Measurements from ENCODE around the gene ARHGAP26. TPM values are rescaled to one million over a fixed set of nuclear protein-coding genes. Genes with fewer than 3 reads are reported as not detected.

Gene ARHGAP26
- total RNA-seq, 1 donor from 2014 or later, result 42.1 TPM

DNA sequence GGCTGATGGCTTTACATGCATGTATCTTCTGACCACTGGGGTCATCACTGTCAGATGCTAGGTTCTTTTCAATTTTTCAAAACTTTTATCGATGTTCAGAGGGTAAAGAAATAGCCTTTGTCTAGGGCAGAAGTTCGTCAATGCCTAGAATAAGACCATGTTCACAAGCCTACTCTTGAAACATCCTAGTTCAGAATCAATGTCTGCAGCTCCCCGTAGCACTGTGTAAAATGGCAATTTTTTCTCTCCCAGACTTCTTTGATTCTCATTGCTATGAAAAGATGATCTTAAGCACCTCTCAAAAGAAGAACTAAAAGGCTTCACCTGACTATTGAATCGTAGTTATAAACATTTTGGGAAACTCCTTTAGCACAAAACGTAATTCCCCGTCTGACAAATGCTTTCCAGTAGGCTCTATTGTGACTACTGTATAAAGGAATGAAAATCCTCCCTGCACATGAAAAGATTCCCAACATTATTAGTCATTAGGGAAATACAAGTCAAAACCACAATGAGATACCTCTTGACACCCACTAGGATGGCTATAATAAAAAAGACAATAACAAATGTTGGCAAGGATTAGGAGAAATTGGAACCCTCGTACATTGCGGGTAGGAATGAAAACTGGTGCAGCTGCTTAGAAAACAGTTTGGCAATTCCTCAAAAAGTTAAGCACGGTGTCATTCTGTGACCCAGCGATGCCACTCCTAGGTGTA, 263.5 kb downstream of the ARHGAP26 start:
- TF ChIP-seq, protein P1, sequence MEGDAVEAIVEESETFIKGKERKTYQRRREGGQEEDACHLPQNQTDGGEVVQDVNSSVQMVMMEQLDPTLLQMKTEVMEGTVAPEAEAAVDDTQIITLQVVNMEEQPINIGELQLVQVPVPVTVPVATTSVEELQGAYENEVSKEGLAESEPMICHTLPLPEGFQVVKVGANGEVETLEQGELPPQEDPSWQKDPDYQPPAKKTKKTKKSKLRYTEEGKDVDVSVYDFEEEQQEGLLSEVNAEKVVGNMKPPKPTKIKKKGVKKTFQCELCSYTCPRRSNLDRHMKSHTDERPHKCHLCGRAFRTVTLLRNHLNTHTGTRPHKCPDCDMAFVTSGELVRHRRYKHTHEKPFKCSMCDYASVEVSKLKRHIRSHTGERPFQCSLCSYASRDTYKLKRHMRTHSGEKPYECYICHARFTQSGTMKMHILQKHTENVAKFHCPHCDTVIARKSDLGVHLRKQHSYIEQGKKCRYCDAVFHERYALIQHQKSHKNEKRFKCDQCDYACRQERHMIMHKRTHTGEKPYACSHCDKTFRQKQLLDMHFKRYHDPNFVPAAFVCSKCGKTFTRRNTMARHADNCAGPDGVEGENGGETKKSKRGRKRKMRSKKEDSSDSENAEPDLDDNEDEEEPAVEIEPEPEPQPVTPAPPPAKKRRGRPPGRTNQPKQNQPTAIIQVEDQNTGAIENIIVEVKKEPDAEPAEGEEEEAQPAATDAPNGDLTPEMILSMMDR (IDR thresholded peaks at IDR 0.05), result no peak
- H3K27ac ChIP-seq, result no peak overlapping the region
- no peaks in the 10 kb centered on the region for H3K27me3 ChIP-seq (ENCODE audit: low read depth)
- peaks cover 13% of the 10 kb centered on the region for H3K4me1 ChIP-seq
- no peaks in the 10 kb centered on the region for H3K36me3 ChIP-seq
- no peaks in the 10 kb centered on the region for H3K9me3 ChIP-seq
- DNase-seq, result no peak
- ATAC-seq, result no peak
- intact Hi-C loops (cut with DNase I), result no loop called here
- no peak overlapping the region for H3K4me3 ChIP-seq

DNA sequence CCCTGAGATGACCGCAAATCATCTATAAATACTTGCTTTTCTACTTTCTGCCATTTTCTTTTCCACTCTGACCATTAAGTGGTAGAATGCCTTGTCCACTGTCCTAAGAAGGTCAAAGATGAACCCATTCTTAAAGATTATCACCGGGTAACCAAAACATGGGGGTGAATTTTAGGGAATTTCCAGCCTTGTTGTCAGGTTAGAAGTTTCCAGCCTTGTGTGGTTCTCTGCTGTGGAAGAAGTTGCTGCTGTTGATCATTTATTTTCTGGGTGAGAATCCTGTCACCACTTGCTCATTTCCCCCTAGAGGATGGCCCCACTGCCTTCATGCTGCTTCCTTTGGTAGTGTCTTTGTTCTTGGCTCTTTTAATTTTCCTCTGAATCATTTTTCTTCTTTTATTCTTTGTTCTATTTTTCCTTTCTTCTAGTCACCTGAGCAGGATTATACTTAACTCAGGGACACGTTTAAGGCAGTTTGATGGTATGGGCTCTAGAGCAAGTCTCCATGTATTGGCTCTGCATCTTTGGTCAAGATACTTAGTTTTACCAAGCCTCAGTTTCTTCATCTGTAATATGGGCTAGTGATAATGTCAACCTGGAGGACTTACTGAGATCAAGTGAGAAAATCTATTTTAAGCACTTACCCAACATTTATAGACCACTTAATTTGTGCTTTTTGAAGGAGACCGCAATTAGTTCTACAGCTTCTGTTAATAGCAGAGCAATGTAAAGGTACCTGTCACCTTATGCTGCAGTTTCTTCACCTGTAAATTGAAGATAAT, 266.2 kb downstream of the ARHGAP26 start:
- H3K4me1 ChIP-seq, result no peaks in the 10 kb centered on the region
- DNase-seq, result no peak
- no peak for ATAC-seq
- H3K27me3 ChIP-seq (ENCODE audit: low read depth), result no peaks in the 10 kb centered on the region
- no peaks in the 10 kb centered on the region for H3K36me3 ChIP-seq
- H3K27ac ChIP-seq, result no peak overlapping the region
- H3K4me3 ChIP-seq, result no peak overlapping the region
- intact Hi-C loops (cut with DNase I), result no loop called here
- H3K9me3 ChIP-seq, result no peaks in the 10 kb centered on the region
- TF ChIP-seq, protein P1 (IDR thresholded peaks at IDR 0.05), result no peak

DNA sequence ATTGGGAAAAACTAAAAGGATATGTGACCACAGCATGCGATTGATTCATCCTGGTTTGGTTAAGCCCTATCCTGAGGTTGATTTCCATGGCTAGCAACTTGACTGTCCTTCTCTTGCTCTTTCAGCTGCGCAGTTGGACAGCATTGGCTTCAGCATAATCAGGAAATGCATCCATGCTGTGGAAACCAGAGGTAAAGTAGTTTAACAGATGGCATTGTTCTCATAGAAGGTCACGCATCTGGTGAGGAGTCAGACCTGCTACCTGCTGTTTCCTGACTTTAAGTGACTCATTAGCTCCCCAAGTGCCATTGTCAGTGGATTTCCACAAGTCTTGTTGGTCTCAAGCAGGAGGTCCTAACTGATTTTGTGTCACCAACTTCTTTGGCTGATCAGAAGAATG, 266.9 kb downstream of the ARHGAP26 start:
- TF ChIP-seq, protein P1 (IDR thresholded peaks at IDR 0.05), result no peak
- ATAC-seq (no peak), DNase-seq (no peak)
- Histone ChIP-seq H3K9me3 (no peaks in the 10 kb centered on the region), H3K4me3 (no peak overlapping the region), H3K27ac (no peak overlapping the region), H3K27me3 (ENCODE audit: low read depth) (no peaks in the 10 kb centered on the region), H3K4me1 (no peaks in the 10 kb centered on the region), H3K36me3 (peaks cover 5% of the 10 kb centered on the region)
- intact Hi-C loops (cut with DNase I), result no loop called here

DNA sequence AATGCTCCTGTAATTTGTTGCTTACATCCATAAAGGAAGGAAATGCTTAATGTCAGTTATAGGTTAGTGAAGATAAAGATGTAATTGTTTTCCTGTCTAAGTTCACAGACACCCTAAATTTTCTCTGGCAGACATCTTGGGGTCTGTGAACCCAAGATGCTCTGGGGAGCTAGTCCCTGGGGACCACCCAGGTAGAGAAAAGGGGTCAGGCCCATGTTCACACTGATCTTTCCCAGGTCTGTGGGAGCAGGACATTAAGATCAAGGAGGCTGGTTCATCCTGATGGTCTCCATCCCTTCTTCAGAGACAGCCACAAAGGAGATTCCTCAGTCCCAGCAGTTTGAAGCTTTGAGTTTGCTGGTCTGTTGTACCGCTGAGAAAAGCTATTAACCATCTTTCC, 267.5 kb downstream of the ARHGAP26 start:
- Histone ChIP-seq H3K27me3 (ENCODE audit: low read depth) (no peaks in the 10 kb centered on the region), H3K27ac (no peak overlapping the region), H3K36me3 (peaks cover 10% of the 10 kb centered on the region), H3K4me1 (no peaks in the 10 kb centered on the region), H3K9me3 (no peaks in the 10 kb centered on the region), H3K4me3 (no peak overlapping the region)
- TF ChIP-seq, protein P1 (IDR thresholded peaks at IDR 0.05), result no peak
- DNase-seq (no peak), ATAC-seq (no peak)
- intact Hi-C loops (cut with DNase I), result no loop called here

DNA sequence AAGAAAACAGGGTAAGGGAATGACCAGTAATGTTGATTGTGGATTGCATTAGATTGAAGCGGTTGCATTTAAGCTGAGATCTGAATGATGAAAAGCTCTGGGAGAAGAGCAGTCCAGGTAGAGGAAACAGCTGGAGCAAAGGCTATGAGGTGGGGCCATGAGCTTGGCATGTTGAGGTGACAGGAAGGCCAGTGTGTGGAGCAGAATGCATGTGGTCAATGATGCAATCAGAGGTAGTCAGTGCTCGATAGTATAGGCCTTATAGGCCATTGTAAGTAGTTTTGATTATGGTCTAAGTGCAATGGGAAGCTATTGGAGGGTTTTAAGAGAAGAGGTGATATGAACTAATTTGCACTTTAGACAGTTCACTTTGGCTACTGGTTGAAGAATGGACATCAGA, 270.4 kb downstream of the ARHGAP26 start:
- no peak for ATAC-seq
- TF ChIP-seq, protein P1 (IDR thresholded peaks at IDR 0.05), result no peak

More for the DNA sequence above, 270.4 kb downstream of the ARHGAP26 start:
- Histone ChIP-seq H3K27ac (no peak overlapping the region), H3K4me1 (no peaks in the 10 kb centered on the region), H3K9me3 (no peaks in the 10 kb centered on the region), H3K36me3 (peaks cover 12% of the 10 kb centered on the region), H3K27me3 (ENCODE audit: low read depth) (no peaks in the 10 kb centered on the region), H3K4me3 (no peak overlapping the region)
- no peak for DNase-seq
- intact Hi-C loops (cut with DNase I), result no loop called here
